AG08395 (cell line): ENCODE measurements around the gene PRSS57.
"Not testable (repeated sequence)": the region's sequence is repeated elsewhere in the genome, so short reads cannot be mapped to it uniquely, and the experiment has no call there.

ENCODE experiments used
- DNase-seq: peaks from one replicate; pipeline ENCODE4 v3.0.0; 2012; ENCODE audit warnings: mixed read lengths, low spot score

PRSS57 gene

DNA sequence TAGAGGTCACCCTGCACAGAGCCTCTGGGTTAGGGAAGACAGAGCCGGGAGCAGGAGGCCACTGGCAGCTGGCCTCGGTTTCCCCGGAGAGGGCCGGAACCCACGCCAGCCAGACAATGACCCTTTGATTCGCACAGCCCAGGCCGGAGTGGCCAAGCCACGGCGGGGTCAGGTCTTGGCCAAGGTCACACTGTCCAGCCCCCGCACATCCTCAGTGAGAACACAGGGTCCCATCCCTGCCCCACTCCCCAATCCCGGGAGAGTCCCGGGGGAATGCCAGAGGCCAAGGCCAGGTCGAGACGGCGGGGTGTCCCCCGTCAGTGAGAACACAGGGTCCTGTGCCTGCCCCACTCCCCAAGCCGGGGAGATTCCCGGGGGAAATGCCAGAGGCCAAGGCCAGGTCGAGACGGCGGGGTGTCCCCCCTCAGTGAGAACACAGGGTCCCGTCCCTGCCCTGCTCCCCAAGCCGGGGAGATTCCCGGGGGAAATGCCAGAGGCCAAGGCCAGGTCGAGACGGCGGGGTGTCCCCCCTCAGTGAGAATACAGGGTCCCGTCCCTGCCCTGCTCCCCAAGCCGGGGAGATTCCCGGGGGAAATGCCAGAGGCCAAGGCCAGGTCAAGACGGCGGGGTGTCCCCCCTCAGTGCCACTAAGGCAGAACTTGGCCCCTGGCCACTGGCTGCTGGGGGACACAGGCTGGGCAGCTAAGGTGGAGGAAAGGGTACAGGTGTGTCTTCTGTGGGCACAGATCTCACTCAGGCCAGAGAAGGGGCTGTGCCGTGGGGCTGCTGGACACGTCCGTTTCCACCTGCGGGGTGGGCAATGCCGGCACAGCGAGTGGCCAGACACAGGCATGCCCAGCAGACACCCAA, 20.7 kb downstream of the PRSS57 start:
- no peak for DNase-seq

DNA sequence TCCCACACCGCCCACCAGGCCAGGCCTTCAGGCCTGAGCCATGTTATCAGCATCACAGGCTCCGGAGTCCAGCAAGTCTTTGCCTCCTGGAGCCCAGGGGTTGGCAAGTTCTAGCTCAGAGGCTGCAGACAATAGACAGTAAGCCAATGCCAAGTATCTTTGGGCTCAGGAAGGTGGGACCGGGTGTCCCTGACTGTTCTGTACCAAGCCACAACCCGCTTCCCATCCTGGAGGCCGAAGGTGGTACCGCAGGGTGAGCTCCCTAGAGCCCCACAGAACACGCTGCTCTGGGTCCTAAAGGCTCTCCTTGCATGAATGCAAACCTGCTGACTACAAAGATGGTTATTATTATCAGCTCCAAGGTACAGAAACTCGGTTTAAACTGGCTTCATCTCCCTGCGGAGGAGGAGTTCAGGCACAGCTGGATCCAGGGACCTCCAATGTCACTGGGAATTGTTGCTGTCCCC, 24.6 kb downstream of the PRSS57 start:
- no peak for DNase-seq

DNA sequence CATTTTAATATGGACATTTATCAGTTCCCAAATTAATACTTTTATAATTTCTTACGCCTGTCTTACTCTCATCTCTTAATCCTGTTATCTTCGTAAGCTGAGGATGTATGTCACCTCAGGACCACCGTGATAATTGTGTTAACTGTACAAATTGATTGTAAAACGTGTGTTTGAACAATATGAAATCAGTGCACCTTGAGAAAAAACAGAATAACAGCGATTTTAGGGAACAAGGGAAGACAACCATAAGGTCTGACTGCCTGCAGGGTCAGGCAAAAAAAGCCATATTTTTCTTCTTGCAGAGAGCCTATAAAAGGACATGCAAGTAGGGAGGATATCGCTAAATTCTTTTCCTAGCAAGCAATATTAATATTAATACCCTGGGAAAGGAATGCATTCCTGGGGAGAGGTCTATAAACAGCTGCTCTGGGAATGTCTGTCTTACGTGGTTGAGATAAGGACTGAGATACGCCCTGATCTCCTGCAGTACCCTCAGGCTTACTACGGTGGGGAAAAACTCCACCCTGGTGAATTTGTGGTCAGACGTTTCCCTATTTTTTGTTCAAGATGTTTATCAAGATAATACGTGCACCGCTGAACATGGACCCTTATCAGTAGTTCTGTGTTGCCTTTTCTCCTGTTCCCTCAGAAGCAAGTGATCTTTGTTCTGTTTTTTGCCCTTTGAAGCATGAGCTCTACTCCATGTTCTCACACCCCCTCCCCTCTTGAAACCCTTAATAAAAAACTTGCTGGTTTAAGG, 26.4 kb downstream of the PRSS57 start:
- not testable (repeated sequence) for DNase-seq

DNA sequence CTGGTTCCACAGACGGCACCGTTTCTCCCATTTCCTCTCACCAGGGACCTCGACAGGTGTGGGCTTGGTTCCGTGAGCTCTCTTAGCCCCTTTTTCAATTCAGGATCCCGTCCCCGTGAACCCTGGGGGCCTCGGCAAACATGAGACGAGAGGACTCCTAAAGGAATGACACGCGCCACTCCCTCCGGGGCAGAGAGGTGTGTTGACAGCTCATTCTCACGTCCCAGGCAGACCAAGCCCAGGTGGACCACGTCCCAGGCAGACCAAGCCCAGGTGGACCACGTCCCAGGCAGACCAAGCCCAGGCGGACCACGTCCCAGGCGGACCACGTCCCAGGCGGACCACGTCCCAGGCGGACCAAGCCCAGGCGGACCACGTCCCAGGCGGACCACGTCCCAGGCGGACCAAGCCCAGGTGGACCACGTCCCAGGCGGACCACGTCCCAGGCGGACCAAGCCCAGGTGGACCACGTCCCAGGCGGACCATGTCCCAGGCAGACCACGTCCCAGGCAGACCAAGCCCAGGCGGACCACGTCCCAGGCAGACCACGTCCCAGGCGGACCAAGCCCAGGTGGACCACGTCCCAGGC, 28.2 kb downstream of the PRSS57 start:
- not testable (repeated sequence) for DNase-seq

DNA sequence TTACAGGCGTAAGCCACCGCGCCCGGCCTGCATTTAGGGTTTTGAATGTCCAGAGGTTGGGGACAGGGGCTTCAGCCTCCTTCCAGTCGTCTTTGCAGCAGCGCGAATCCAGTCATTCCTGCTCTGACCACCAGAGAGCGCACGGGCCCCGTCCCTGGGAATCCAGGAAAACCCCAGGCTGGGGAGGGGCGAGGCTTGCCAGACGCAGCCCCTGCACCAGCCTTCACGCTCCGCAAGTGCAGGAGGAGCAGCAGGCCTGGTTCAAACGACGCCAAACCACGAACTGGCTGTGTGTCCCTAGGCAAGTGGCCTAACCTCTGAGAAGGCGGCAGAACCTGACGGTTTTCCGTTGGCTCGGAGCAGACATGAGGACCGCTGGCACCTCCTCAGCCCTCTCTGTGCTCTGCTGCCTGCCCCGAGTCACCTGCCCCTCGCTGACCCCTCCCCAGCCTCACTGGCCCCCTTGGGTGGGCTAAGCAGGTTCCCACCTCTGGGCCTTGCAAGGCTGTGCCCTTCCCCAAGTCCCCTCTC, 30.3 kb downstream of the PRSS57 start:
- DNase-seq = peak; percentile 85

DNA sequence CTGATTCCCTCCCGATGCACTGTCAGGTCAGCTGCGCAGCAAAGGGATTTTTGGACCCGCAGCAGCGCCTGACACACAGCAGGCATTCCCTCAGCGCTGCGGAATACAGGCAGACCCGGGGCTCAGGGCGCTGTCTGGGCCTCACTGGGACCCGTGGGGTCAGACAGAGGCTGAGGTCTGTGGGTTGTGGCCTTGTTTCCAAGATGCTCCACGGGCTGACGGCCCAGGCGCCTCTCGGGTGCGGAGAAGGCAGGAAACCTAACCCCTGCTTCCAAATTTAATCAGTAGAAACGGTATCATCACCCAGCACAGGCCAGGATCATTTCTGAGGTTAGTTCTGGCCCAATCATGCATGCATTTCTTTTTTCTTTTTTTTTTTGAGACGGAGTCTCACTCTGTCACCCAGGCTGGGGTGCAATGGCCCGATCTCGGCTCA, 31.6 kb downstream of the PRSS57 start:
- DNase-seq = no peak

DNA sequence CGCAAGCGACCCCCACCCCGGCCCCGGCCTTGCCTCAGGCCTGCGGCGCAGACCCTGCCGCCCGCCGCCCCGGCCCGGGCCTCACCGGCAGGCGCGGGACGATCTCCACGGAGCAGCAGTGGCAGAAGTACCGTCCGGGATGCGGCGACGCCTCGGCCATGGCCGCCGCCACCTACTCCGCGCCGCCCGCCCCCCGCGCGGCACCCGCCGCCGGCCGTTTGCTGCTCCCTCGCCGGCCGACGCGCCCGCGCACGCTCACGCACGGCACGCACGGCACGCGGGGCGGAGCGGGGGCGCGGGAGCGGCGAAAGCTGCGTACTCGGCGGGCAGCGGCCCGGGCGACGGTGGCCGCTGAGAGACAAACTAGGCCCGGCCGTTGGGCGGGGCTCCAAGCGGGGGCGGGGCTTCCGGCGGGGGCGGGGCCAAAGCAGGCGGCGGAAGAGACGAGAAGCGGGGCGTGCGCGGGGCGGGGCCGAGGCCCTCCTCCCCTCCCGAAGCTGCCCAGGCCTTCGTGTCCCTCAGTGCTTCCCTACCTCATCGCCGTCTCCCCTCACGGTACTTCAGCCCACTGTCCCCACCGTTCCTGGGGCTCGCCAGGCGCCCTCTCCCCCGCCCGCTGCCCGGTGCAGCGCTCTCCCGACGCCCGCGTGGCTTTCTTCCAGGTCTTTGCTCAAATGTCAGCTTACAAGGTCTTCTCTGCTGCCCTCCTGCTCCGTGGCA, 32.1 kb downstream of the PRSS57 start, which contains the start of gene RNF126:
Gene RNF126, minus strand, starts transcription at position 253 of the 720 bp plus-strand sequence. Its CDS starts 93 bp downstream, at position 160.
- DNase-seq = peak; percentile 97

DNA sequence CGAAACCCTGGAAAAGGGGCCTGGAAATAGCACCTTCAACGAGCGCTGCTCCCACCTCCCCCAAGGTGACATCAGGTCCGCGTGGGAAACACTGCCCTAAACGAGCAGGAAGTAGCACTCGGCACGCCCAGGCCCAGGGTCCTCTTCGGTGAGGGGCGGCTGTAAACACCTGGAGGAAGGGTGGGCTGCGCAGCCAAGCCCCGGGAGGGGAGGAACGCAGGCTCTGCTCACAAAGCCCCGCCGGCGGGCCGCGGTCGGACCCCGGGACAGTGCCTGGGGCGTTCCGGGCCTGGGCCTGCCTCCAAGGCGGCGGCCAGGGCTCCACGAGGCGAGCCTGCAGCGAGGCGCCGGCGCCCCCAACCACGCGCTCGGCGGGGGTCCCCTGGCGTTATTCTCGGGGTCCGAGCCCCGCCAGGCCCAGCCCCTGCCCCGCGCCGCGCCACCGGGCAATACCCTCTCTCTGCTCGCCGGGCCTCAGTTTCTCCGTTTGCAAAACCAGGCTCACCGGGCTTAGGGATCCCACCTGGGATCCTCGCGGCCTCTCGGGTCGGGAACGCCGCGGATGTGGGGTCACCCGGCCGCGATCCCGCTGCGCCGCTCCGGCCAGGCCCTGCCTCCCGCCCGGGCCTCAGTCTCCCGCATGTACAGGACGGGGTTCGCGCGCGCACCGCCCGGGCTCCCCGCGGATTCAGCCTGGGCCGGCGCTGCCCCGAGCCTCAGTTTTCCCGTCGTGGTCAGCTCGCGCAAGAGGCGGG, 32.9 kb downstream of the PRSS57 start:
- peak; percentile 32 for DNase-seq

DNA sequence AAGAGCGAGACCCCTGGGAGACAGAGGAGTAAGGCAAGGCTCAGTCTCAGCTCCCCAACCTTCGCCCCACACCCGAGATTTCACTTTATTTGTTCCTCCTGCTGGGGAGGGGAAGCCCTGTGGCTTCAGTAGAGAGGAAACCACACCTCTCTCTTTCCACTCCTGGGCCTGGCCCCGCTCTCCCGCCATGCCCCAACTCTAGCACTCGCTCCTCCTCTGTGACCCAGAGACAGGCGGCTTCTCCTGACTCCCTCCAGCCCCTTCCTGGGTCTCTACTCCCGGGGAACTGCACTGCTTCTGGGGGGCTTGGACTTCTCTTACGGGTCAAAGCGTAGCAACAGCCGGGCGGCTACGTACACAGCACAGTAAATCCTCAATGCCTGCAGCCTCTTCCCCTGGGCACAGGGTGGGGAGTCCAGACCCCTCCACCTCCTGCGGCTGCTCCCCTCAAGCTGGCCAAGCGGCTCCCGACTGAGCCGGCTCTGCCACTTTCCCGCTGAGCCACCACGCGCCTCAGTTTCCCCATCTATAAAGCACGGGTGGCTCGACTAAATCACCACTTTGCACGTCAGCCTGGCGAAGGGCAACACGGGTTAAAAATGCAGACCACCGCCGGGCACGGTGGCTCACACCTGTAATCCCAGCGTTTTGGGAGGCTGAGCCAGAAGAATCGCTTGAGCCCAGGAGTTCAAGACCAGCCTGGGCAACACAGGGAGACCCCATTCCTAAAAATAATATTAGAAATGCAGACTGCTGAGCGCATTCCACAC, 33.6 kb downstream of the PRSS57 start:
- DNase-seq = peak; percentile 46

DNA sequence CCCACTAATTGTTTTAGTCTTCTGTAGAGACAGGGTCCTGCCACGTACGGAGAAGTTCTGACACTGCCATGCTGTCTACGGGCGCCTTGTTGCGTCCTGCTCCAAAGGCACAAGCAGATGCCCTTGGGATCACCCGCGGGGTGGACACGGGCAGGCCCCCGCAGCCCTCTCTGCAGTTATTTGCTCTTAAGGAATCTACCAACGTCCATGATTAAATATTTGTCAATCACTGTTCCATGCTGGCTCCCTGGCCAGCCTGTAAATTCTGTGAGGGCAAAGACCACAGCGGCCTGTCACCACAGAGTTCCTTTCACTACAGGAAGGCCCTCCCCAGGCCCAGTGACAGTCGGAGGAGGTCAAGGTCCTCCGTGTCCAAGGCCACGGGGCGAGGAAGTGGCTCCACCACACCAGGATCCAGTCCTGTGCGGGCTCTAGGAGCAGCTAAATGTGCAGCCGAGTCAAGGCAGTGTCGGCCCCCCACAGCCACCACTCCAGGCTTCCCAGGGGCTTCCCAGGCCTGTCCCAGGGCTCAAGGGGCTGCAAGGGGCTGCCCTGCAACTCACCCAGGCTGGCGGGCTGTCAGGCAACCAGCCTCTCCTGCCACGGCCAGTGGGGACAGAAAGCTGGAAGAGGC, 34.3 kb downstream of the PRSS57 start:
- no peak for DNase-seq

DNA sequence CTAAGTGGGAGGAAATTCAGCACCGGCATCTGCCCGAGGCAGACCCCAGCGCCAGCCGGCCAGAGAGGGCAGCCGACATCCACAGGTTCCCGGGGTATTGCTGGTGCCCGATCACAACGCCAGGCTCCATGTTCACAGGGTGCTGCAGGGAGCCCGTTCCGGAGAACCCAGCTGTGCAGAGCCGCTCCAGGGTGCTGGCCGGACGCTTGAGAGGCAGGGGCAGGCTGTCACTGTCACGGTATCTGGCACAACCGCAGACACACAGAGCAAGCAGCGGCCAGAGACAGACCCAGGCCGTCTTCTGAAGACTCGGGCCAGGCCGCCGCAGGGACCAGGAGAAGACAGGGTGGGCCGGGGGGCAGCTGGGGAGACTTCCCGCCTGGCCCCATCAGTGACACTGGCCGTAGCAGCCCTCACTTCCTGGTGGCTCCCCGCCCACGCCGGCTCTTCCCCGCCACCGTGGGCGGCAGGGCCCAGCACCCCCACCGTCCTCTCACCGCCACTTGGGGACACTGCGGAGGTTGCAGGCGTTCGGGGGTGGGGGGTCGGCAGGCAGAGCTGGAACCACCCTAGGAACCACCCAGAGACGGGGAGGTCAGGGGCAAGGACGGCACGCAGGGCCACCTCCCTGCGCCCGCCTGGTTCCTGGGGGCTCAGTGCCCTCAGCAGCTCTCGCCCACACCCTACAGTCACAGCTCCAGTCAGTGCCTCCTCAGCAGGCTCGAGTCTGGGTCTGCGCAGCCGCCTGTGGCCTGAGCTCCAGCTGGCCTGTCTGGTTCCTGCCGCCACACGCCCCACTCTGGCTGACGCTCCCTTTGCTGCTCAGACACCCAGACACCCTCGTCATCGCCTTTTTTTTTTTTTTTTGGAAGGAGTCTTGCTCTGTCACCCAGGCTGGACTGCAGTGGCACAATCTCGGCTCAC, 36.1 kb downstream of the PRSS57 start:
- DNase-seq = peak; percentile 62

DNA sequence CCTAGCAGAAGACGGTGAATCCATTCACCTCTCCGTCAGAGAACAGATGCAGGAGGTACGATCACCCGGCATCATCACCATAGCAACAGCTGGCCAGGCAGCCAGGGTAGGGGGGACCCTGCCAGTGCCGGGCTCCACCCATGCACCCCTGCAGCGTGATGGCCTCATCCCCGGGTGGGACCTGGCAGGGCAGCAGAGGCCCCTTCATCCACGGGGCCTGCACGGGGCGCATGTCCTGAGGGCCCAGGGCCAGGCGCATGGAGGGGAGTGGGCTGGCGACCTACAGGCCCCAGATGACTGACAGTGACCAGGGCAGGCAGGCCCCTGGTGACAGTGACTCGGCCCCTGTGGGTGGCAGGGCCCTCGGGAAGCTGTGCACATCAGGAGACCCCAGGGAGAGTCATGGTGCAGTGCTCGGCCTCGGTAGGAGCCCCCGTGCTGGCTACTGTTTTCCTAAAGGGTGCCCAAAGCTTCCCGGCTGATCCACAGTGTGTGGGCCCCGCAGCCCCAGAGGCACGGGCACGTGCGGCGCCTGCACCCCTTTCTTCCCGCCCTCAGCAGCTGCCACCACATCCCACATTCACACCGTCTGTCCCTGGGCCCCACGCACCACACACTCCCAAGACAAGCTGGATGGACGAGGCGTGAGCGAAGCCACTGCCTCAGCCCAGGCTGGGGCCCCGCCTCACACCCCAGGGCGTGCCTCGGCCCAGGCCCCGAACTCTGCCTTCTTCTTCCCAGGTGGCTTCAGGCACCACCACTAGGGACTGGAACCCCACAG, 37.0 kb downstream of the PRSS57 start:
- DNase-seq = no peak

DNA sequence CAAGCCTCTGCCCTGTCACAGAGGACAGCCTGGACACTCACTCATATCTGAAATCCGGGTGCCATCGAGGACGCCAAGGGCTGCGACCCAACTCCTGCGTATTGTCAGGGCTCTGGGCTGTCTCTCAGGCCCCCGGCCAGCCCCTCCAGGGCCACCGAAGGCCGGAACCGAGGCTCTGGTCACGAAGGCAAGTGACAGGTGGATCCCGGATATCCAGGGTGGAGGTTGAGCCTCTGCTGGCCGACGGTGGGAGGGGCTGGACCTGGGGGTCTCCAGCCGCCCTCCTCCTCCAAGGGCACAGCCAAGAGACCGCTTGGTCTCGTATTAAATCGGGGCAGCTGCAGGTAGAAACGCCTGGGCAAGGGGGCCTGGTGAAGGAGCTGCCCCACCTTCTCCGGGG, 37.6 kb downstream of the PRSS57 start:
- no peak for DNase-seq

DNA sequence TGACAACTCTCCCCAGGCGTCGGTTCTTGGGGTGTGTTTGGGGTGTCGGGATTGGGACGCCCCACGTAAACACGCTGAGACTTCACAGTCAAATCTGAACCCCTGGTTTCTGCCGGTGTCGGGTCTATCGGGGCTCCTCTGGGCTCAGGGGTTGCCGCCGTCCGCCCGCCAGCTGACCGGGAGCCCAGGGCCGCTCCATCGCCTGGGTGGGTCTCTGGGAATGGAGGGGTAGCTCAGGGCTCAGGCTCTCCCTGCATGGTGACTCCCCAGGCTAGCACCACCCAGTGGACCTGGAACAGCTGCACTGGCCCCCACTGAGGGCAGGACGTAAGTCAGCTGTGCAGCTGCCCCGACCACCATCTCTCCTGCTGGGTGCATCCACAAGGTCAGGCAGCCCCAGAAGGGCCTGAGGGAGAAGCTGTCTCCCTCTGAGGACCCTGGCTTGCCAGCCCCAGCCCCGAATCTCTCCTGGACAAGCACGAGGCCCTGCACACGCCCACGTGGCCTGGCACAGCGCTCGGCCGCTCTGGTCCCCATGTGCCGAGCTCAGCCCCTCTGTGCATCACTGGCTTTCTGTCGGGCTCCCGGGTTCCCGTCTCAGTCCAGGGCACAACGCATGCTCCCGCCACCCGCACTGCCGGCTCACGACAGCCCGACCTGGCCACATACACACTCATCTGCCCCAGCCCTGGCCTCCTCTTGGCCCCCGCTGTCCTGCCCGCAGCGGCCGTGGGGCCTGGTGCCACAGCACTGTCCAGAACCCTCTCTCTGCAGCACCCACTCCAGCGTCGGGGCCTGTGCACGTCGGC, 38.3 kb downstream of the PRSS57 start:
- no peak for DNase-seq

DNA sequence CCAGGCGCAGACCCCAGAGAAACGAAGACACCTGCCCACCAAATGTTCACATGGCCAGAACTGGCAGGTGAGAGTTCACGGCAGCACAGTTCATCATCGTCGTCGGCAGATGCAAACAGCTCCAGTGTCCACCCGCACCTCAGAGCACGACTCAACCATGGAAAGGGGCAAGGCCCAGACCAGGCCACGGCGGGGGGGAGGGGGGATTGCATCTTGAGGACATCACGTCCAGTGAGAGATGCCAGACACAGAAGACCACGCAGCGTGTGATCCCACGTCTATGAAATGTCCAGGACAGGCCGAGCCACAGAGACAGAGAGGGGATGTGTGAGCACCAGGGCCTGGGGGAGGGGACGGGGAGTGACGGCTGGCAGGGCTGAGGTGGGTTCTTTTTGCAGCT, 39.6 kb downstream of the PRSS57 start:
- no peak for DNase-seq

DNA sequence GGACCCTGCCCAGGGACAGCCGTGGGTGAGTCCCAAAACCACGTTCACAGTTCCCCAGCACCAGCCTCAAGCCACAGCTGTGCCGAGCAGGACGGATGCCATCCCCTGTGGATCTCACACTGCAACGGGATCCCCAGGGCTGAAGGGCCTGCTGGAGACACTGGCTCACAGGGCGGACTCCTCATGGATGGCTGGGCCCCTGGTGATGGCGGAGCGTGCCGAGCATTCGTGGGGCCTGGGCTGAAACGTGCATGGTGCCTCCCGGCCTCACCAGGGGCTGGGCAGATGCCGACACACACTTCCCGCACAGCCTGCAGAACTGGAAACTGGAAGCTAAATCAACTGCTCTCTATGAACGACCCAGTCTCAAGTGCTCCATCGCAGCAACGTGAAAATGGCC, 41.8 kb downstream of the PRSS57 start:
- no peak for DNase-seq
